HG03045 (cell line): ENCODE data around the gene DTNBP1.

ENCODE experiments used
- ATAC-seq: cut with Tn5 transposase; IDR thresholded peaks from one replicate; pipeline ENCODE4 v1.9.1; 2021; ENCODE audit warnings: mild to moderate bottlenecking, moderate library complexity; ENCODE audit not compliant: unreplicated experiment

DTNBP1 gene

DNA sequence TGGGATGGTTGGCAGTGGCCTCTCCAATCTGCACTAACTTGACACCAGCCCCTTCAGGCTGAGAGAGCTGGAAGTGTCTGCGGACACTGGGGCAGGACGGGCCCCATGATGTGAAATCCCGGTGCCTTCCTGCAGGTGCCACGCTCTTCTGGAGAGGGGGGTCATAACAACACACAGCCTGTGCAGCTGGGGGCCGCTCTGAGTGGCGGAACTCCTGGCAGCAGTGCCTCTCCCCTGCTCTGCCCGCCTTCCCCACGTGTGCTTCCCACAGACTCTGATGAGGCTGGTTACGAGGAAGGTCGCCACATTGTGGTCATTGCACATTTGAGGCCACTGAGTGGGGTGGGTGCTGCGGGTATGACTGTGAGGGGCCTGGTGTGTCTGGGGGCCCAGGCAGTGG, 145.2 kb downstream of the DTNBP1 start:
- no peak for ATAC-seq

DNA sequence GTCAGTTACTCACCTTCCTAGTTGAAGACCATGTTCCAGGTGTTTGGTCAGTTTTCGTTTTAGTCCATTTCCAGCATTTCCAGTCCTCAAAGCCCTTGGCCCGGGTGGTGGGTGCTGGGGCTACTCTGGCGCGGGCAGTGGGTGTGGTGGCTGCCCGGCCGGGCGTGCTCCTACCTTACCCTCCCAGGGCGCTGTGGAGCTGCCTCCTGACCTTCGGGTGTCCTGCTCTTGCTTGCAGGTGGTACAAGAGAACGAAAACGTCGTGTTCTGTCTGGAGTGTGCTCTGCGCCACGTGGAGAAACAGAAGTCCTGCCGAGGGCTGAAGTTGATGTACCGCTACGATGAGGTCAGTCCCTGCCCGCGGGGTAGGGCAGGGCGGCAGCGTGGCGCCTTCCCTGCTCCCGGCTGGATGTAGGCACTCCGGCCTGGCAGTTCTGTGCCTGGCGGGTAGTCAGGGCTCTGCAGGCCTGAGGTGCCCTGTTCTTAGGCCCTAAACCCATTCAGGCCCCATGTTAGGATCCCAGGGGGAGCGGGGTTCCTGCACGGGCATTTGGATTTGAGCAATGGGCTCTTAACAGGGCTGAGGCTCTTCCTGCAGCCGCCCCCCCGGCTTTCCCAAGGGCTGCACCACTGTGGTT, 145.8 kb downstream of the DTNBP1 start:
- no peak for ATAC-seq

DNA sequence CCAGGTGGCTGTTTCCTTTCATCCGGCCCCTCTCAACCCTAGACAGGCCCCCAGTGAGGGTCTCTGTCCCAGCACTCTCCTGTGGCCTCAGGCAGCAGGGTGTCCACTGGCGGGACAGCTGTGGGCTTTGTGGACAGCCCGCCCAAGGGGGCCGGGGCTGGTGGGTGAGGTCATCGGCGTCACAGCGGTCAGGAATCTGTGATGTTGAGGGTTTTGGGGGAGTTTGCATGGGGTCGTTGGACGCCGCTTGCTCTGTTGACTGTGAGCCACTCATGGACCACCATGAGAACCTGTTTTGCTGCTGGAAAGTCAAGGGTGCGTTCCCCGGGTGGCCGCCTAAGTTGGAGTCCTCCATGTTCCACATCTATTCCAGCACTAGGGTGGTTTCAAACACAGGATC, 146.4 kb downstream of the DTNBP1 start:
- ATAC-seq: no peak

DNA sequence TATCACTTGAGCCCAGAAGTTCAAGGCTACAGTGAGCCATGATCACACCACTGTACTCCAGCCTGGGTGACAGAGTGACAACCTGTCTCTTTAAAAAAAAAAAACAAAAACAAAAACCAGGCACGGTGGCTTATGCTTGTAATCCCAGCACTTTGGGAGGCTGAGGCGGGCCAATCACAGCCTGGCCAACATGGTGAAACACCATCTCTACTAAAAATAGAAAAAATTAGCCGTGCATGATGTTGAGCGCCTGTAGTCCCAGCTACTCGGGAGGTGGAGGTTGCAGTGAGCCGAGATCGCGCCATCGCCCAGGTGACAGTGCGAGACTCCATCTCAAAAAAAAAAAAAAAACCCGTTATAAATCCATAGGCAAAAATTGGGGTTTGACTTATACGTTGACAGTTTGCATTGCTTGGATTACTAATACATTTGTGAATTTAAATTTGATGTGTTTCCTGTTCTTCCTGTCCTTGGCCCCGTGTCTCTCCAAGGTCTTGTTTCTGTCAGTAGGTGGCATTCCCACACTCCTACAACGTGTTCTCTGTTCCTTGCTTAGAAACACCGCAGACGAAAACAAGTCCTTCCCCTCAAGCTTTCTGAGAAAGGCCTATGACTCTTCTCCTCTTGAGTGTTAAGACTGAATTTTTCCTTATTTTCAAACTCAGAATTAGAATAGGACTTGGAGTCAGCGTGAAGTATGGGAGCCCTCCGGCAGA, 147.0 kb downstream of the DTNBP1 start:
- no peak for ATAC-seq

DNA sequence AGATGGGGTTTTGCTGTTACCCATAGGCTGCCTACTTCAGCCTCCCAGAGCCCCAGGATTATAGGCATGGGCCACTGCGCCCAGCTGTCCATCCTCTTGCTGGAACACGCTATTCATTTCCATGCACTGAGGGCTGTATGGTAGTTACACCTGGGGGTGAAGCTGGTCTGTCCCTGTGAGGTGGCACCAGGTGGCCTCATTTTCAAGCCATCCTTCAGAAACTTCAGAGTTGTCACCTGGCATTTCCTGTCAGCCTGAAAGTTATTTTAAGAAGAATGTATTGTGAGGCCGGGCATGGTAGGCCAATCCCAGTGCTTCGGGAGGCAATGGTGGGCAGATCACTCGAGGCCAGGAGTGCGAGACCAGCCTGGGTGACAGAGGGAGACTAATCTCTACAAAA, 147.6 kb downstream of the DTNBP1 start:
- no peak for ATAC-seq

DNA sequence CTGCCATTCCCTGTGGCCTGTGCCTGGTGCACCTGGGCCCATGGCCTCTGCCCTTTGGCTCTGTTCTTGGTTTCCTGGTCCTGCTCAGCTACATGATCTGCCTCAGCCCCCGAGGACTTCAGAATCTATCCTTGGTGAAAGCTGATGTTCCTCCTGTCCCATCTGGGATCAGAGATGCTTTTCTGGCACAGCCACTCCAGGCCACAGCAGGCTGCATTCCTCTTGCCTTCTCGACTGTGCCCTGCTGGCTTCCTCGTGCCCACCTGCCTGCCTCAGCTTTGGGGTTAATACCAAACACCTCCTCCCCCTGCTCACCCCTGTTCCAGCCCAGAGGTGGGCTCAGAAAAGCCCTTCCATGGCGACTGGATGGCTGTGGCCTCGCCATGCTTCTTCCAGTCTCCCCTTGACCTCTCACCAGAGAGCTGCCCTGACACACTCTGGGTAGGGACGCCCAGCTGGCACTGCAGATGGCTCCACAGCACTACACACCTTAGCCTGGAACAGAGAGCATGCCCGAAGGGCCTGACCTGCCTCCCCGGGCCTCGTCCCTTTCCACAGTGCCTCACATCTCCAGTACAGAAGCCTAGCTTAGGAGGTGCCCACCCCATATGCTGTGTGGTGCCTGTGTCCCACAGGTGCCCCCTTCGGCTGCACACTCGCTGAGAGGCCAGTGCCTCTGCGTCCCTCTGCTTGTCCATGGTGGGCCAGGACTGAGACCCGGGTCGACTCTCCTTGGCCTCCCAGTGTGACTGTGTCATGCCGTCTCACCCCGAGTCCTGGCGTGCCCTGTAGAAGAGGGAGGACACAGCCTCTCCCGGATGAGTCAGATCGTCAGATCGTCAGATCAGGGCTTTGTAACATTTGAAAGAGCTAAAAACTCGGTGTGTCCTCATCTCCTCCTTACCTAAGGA, 148.8 kb downstream of the DTNBP1 start:
- ATAC-seq: no peak

DNA sequence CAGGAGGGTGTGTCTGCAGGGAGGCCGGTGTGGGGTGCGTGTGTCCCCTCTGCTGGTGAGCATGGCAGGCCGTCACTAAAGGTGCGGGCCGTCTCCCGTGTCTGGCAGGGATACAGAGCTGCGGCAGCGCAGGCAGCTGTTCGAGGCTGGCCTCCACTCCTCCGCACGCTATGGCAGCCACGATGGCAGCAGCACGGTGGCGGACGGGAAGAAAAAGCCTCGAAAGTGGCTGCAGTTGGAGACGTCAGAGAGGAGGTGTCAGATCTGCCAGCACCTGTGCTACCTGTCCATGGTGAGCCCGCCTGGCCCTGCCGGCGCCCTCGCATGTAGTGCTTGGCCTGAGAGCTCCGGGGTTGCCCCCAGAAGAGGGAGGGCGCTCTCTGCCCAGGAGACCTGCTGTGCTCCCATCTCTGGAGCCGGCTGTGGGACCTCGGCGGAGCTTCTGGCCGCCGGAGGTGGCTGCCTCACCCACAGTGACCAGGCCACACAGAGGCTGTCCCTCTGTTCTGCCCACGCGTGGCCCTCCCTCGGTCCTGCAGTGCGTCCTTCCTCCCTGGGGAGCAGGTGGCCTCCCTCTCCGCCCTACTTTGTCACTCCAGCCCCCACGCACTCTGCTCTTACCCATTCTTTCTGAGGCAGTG, 149.6 kb downstream of the DTNBP1 start:
- no peak for ATAC-seq

DNA sequence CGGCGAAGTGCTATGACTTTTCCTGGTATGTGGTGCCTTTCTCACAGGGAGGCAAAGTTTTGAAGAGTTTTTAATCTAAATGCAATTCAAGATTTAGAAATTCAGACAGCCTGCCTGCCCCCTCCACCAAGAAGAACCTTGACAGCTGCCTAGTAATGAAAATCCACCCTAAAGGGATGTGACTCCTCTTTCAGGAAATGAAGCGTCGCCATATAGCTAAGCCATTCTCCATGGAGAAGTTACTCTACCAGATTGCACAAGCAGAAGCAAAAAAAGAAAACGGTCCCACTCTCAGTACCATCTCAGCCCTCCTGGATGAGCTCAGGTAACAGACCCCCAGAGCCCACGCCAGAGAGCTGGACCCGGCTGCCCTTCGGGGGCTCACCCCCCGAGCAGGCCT, 150.1 kb downstream of the DTNBP1 start:
- no peak for ATAC-seq

DNA sequence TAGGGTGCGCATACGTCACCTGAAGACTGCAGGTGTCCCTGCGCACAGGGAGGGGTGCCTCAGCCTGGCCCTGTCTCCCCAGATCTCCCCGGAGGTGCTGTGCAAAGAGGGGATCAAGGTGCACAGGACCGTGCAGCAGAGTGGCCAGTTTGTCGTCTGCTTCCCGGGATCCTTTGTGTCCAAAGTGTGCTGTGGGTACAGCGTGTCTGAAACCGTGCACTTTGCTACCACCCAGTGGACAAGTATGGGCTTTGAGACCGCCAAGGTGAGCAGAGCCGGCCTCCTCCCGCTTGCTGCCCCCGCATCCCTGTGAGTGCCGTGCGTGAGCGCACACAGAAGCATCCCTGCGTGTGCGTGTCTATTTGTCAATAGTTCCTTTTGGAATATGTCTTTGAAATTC, 150.7 kb downstream of the DTNBP1 start:
- ATAC-seq: no peak

DNA sequence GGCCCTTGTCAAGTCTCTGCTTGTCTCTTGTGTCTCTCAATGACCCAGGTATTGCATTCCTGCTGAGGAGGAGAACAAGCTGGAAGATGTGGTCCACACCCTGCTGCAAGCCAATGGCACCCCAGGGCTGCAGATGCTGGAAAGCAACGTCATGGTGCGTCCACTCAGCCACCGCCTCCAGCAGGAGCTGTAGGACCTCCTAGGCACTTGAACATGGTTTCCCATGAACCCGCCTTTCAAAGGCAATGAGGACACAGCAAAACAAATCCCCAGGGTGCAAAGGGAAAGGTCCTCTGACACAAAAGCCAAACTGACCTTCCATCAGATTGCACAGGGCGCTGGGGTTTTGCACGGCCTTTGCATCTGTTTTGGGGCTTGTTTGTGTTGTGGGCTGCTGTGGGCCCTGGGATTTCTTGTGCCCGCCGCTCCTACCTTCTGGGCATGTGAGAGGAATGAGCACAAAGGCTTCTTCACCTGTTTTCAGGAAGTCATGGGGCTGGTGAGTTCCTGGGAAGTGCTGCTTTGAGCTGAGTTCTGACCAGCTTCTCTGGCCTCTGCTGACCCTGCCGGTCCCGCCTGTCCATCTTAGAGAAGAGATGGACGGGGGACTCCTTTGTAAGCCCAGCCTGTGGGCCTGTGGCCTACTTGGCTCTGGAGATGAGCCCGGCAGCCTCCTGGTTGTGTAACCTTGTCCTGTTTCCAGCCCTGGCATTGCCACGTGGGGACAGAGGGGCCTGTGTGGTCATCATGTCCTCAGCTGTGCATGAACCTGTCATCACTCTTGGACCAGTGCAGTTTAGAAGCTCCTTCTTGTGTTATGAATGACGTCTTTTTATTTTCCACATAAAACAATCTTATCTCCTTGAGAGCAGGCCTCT, 151.3 kb downstream of the DTNBP1 start:
- no peak for ATAC-seq

DNA sequence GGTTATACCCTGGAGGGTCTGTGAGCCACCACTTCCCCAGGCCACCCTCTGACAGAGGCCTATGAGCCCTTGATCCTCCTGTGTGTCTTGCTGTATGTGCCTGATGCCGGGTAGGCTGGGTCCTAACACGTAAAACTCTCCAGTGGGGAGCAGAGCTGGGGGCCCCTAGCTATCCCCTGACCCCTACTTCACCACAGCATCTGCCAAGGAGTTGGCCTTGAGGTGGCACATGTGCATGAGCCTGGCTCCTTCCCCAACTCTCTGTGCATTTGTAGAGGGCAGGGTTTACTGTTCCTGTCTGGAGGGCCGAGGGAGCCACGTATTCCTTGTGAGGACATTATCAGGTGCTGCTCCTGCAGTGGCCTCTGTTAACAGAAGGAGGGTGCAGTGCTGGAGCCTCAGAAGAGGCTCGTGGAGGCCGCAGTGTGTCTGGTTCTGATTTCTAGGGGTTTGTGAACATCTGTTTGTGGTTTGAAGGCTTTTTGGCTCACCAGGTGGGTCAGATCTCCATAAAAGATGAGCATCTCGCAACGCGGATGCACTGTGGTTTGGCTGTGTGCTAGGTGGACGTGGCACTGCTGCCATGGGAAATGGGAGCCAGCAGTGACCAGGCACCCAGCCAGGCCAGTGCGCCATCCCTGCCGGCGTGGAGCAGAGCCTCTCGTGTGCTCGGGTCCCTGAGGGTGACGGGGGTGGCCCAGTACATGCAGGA, 152.1 kb downstream of the DTNBP1 start:
- no peak for ATAC-seq

DNA sequence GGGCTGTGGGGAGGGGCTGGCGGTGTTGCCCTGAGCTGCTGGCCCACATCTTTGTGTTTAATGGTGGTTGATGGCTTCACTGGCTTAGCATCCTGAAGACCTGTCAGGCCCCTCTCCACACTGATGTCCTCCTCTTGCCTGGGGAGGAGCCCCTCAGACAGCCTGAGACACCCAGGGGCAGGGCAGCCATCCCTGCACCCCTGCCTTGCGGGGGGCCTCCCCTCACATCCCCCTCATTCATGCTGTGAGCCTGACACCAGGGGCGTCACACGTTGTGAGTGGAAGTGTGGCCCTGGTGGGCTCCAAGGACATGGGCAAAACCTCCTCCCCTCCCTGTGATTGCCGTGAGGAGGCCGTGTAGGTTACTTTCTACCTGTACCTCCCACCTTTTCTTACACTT, 152.7 kb downstream of the DTNBP1 start:
- no peak for ATAC-seq

DNA sequence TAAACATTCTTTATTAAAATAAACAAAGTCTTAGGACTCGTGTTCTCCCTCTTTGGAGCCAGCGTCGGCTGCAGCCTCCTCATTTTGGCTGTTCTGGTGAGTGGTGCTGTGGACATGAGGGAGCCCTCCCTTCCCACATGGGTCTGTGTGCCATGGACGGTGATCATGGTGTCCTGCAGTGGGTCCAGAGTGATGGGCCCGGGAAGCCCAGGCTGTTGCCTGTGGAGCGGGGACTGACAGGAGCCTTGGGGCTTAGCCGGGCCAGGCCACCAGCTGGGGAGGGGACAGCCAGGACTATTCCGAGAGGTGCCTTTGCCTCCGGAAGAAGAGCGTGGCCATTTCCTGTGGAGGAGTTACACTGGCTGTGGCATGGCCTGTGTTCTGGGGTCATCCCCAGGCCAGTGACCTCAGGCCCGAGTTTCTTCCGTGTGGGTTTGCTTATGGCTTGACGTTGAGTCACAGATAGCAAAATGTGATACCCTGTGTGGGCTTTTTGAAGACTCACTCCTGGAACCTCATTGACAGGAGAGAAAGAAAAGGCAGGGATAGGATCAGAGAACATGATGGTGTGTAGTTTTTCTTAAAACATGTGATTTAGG, 153.4 kb downstream of the DTNBP1 start:
- ATAC-seq: no peak

DNA sequence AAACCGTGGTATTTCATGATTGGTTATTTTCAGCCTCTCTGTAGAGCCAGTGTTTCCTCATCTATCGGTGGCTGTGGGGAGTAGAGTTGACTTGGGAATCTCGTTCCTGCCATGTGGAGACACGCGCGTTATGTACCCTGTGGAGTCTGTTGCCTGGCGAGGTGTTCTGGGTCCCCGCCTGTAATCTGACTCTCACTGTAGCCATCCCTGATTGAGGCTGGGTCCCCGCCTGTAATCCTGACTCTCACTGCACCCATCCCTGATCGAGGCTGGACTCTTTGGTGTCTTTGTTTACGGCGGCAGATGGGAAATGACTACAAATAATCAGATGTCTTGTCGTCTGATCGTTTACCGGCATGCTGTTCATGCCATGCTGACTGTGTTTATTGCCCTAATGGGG, 153.9 kb downstream of the DTNBP1 start:
- no peak for ATAC-seq

DNA sequence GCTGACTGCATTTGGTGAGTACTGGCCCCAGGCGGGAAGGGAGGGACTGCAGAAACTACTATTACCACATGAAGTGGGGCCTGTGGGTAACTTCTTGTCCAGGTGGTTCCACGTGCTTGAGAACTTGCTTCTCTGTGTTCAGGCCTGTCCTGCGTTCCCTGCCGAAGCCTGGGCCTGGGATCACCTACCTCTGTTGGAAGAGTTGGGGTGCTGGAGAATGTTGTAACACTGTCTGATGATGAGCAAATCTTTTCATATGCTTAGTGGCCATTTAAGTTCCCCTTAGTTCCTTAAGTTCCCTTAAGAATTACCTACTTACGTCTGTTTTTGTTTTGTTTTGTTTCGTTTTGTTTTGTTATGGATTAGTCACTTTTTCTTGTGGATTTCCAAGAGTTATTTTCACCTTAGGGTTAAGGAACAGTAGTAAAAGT, 154.4 kb downstream of the DTNBP1 start:
- ATAC-seq: no peak

DNA sequence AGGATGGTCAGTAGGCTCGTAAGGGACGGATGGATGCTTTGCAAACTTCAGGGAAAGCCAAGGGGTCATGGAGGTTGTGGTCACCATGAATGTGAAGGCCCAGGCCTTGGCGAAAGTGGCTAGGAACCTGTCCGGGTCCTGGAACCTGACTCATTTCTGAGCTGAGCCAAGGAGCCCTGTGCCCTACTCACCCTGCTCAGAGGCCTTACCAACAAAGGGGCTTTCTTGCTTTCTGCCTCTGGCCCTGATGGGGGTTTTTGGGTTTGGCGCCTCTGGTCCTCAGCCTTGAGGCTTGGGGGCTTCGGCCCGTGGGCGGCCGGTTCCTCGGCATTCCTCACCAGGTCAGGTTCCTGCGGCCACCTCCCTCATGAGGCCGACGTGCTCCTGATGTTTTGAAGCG, 155.1 kb downstream of the DTNBP1 start:
- ATAC-seq: no peak

DNA sequence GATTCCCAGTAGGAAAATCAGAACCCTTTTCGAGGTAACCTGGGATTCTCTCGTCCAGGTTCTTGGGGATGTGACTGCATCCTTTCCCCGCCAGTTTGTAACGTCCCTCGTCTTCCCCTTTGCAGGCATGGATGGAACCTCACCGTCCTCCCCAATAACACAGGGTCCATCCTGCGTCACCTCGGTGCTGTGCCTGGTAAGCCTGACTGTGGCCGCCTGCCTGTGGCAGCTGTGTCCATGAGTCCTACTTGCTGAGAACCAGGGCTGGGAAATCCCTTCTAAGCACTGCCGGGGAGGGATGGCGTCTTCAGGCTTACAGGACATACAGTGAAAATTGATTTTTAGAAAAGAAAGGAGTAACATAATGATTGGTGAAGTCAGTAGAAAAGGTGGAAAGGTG, 155.6 kb downstream of the DTNBP1 start:
- ATAC-seq: no peak

DNA sequence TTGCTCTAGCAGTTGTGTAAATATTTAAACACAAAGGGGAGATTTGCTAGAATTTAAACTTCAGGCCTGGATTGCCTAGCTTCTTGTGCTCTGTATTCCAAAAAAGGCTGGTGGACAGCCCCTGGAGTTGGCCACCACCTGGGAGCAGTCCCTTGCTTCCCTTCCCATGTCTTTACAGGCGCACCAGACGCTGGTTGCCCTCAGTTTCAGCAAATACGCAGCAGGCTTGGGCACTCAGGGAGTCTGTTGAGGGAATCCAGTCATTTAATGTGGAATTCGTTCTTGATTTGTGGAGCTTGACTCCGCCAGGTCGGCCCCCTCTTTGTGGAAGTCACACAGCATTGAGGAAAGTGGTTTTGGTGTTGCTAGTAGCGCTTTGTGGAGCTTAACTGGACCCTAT, 156.8 kb downstream of the DTNBP1 start:
- no peak for ATAC-seq

DNA sequence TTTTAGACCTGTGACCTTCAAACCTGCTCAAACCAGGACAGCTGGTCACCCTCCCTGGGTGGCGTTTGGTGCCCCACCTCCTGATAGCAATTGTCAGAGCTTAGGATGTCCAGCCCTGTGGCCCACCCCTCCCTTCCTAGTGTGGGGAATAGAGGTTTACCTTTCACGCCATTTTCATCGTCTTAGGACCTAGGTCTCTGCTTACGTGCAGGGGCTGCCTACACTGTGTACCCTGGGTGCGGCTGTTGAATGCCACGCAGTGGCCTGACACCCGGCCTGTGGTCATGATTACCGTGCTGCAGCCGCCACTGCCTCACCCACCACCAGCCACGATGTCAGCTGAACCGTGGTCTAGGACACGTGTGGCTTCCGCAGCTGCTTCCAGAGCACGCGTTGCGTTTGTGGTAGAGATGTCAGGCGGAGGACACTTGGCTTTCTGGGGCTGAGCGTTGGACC, 157.3 kb downstream of the DTNBP1 start:
- ATAC-seq: no peak
